ENCODE data around the gene SRPK3.

Gene SRPK3

GRCh38 chrX:153789654-153790053 lies 8.8 kb downstream of the SRPK3 start:
- Histone ChIP-seq H3K9me3 (ENCODE audit: low read length) (no peaks in the 10 kb centered on the region), H3K36me3 (ENCODE audit: insufficient read depth, low read length) (peaks cover 24% of the 10 kb centered on the region), H3K27me3 (ENCODE audit: insufficient read depth, low read length) (no peaks in the 10 kb centered on the region), H3K27ac (ENCODE audit: low read depth, low read length, poor library complexity, severe bottlenecking) (no peak overlapping the region), H3K4me1 (ENCODE audit: insufficient read depth, low read length, severe bottlenecking) (peaks cover 13% of the 10 kb centered on the region), H3K4me3 (ENCODE audit: low read depth, low read length, poor library complexity, severe bottlenecking) (no peak overlapping the region), H3K79me2 (ENCODE audit: insufficient read depth, low read length) (peaks cover 6% of the 10 kb centered on the region; the same call in 1 of the 2 replicates), H2AFZ (ENCODE audit: low read length) (no peak overlapping the region), H3F3A (ENCODE audit: insufficient read depth, low read length) (no peaks in the 10 kb centered on the region), H3K9me2 (ENCODE audit: low read depth, low read length) (no peaks in the 10 kb centered on the region), H3K4me2 (ENCODE audit: low read length) (no peak overlapping the region), H4K20me1 (ENCODE audit: insufficient read depth, low read length) (no peaks in the 10 kb centered on the region), H3K9ac (ENCODE audit: low read length) (no peak overlapping the region)
- TF ChIP-seq EZH2 (IDR thresholded peaks at IDR 0.05; ENCODE audit: borderline replicate concordance, low read length) (no peak), CTCF (IDR thresholded peaks at IDR 0.05; ENCODE audit: low read length) (no peak)

GRCh38 chrX:153791104-153791852 lies 10.4 kb downstream of the SRPK3 start:
- no peaks in the 10 kb centered on the region for H3K27me3 ChIP-seq (ENCODE audit: insufficient read depth, low read length)
- H3K9me2 ChIP-seq (ENCODE audit: low read depth, low read length): no peaks in the 10 kb centered on the region
- no peak overlapping the region for H2AFZ ChIP-seq (ENCODE audit: low read length)
- no peak overlapping the region for H3K9ac ChIP-seq (ENCODE audit: low read length)
- no peaks in the 10 kb centered on the region for H4K20me1 ChIP-seq (ENCODE audit: insufficient read depth, low read length)
- peaks cover 26% of the 10 kb centered on the region for H3K36me3 ChIP-seq (ENCODE audit: insufficient read depth, low read length)
- no peak for TF ChIP-seq CTCF (IDR thresholded peaks at IDR 0.05; ENCODE audit: low read length)
- TF ChIP-seq EZH2 (IDR thresholded peaks at IDR 0.05; ENCODE audit: borderline replicate concordance, low read length): no peak
- no peak overlapping the region for H3K27ac ChIP-seq (ENCODE audit: low read depth, low read length, poor library complexity, severe bottlenecking)
- peaks cover 6% of the 10 kb centered on the region; the same call in 1 of the 2 replicates for H3K79me2 ChIP-seq (ENCODE audit: insufficient read depth, low read length)
- H3K4me3 ChIP-seq (ENCODE audit: low read depth, low read length, poor library complexity, severe bottlenecking): no peak overlapping the region
- H3K9me3 ChIP-seq (ENCODE audit: low read length): no peaks in the 10 kb centered on the region
- H3F3A ChIP-seq (ENCODE audit: insufficient read depth, low read length): no peaks in the 10 kb centered on the region
- peaks cover 25% of the 10 kb centered on the region for H3K4me1 ChIP-seq (ENCODE audit: insufficient read depth, low read length, severe bottlenecking)
- H3K4me2 ChIP-seq (ENCODE audit: low read length): no peak overlapping the region

- Histone ChIP-seq H3K9me3 (ENCODE audit: low read length) (no peaks in the 10 kb centered on the region), H3K9me2 (ENCODE audit: low read depth, low read length) (no peaks in the 10 kb centered on the region), H3K27ac (ENCODE audit: low read depth, low read length, poor library complexity, severe bottlenecking) (no peak overlapping the region), H3K27me3 (ENCODE audit: insufficient read depth, low read length) (no peaks in the 10 kb centered on the region), H3K4me2 (ENCODE audit: low read length) (peak overlapping the region; percentile 94; the same call in 1 of the 2 replicates), H3K4me3 (ENCODE audit: low read depth, low read length, poor library complexity, severe bottlenecking) (peak overlapping the region; percentile 77), H3F3A (ENCODE audit: insufficient read depth, low read length) (no peaks in the 10 kb centered on the region), H4K20me1 (ENCODE audit: insufficient read depth, low read length) (no peaks in the 10 kb centered on the region), H2AFZ (ENCODE audit: low read length) (no peak overlapping the region), H3K4me1 (ENCODE audit: insufficient read depth, low read length, severe bottlenecking) (peaks cover 25% of the 10 kb centered on the region), H3K79me2 (ENCODE audit: insufficient read depth, low read length) (peaks cover 6% of the 10 kb centered on the region; the same call in 1 of the 2 replicates), H3K36me3 (ENCODE audit: insufficient read depth, low read length) (peaks cover 30% of the 10 kb centered on the region), H3K9ac (ENCODE audit: low read length) (peak overlapping the region; percentile 96; the same call in 1 of the 2 replicates)
- TF ChIP-seq CTCF (IDR thresholded peaks at IDR 0.05; ENCODE audit: low read length): no peak
- TF ChIP-seq EZH2 (IDR thresholded peaks at IDR 0.05; ENCODE audit: borderline replicate concordance, low read length): no peak
These were observed 11.5 kb downstream of the SRPK3 start for GRCh38 chrX:153792368-153792767.
